Liver (tissue), 2 donors: ENCODE data around the gene C14orf119.

ENCODE experiments used
- CTCF ChIP-seq: fragments of 150-350 bp; IDR thresholded peaks from 2 replicates; pipeline ENCODE4 v1.5.1; 2017; ENCODE audit warnings: improper control_type of control experiment, low read depth, low read length; ENCODE audit not compliant: missing input control
- TF ChIP-seq, protein P1 (sequence below): IDR thresholded peaks from 2 replicates; pipeline ENCODE4 v1.6.1; 2016; ENCODE audit warnings: antibody characterized with exemption
- donor health status: healthy.

DNA sequence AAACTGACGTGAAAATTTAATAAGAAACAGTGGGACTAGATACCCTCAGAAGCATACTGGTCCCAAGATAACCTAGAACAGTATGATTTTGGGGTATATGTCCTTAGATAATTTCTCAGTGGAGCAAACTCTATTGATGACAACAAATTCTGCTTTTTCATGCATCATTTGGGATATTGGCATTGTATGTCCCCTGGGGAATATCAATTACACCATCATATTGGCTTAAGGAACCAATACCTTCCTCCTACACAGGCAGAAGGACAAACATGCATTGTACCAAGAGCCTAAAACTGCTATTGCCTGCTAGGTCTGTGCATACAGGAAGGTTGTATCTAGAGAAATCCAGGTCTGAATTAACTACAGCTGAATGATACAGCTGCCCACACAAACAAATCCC lies 20.4 kb upstream of the C14orf119 start:
- TF ChIP-seq, protein P1, sequence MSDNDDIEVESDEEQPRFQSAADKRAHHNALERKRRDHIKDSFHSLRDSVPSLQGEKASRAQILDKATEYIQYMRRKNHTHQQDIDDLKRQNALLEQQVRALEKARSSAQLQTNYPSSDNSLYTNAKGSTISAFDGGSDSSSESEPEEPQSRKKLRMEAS, result no peak
- no peak for TF ChIP-seq CTCF
